ENCODE results near the gene XPO4.
"Not testable (repeated sequence)": the region's sequence is repeated elsewhere in the genome, so short reads cannot be mapped to it uniquely, and the experiment has no call there.

Gene XPO4

GRCh38 chr13:20890540-20890939 lies 12.0 kb downstream of the XPO4 start:
- not testable (repeated sequence) for DNase-seq

- DNase-seq: no peak
Observed at GRCh38 chr13:20882206-20882605, 20.3 kb downstream of the XPO4 start.

- no peak for DNase-seq
Observed at GRCh38 chr13:20877902-20878301, 24.6 kb downstream of the XPO4 start.

GRCh38 chr13:20876802-20877201 lies 25.7 kb downstream of the XPO4 start:
- not testable (repeated sequence) for DNase-seq

- not testable (repeated sequence) for DNase-seq
Observed at GRCh38 chr13:20874439-20874838, 28.1 kb downstream of the XPO4 start.

GRCh38 chr13:20873348-20873747 lies 29.2 kb downstream of the XPO4 start:
- DNase-seq: no peak

- no peak for DNase-seq
Observed at GRCh38 chr13:20870829-20871228, 31.7 kb downstream of the XPO4 start.

- DNase-seq: no peak
Observed at GRCh38 chr13:20869540-20869939, 33.0 kb downstream of the XPO4 start.

- DNase-seq: no peak
Observed at GRCh38 chr13:20867408-20867807, 35.1 kb downstream of the XPO4 start.

GRCh38 chr13:20861666-20862065 lies 40.9 kb downstream of the XPO4 start:
- DNase-seq: not testable (repeated sequence)

GRCh38 chr13:20860844-20861243 lies 41.7 kb downstream of the XPO4 start:
- DNase-seq: no peak

- DNase-seq: no peak
Observed at GRCh38 chr13:20856650-20857049, 45.9 kb downstream of the XPO4 start.

GRCh38 chr13:20851844-20852402 lies 50.6 kb downstream of the XPO4 start:
- DNase-seq: no peak

- no peak for DNase-seq
Observed at GRCh38 chr13:20848944-20849343, 53.6 kb downstream of the XPO4 start.

GRCh38 chr13:20848203-20848602 lies 54.3 kb downstream of the XPO4 start:
- no peak for DNase-seq

- DNase-seq: no peak
Observed at GRCh38 chr13:20847296-20847695, 55.2 kb downstream of the XPO4 start.

- no peak for DNase-seq
Observed at GRCh38 chr13:20843166-20843565, 59.4 kb downstream of the XPO4 start.

- DNase-seq: no peak
Observed at GRCh38 chr13:20840568-20840967, 62.0 kb downstream of the XPO4 start.

GRCh38 chr13:20833900-20834679 lies 68.5 kb downstream of the XPO4 start:
- DNase-seq: no peak

GRCh38 chr13:20832861-20833260 lies 69.7 kb downstream of the XPO4 start:
- DNase-seq: no peak

GRCh38 chr13:20831933-20832332 lies 70.6 kb downstream of the XPO4 start:
- no peak for DNase-seq

GRCh38 chr13:20831254-20831653 lies 71.3 kb downstream of the XPO4 start:
- no peak for DNase-seq

- peak in 3 of 5 experiments; percentile 4 to 75 (median 45) for DNase-seq
Observed at GRCh38 chr13:20828539-20829364, 73.8 kb downstream of the XPO4 start.

All from T-helper 2 cell (primary cell).